A673 (cell line): Measurements from ENCODE around the gene FXN. TPM values are rescaled to one million over a fixed set of nuclear protein-coding genes. Genes with fewer than 3 reads are reported as not detected.

Source experiments
- BruUV-seq: library from RNA; stranded (reverse); fragments of 400-500 nt; replicated peaks from 2 replicates; lab custom pipeline; 2021; lab: Mats Ljungman, UMichigan
- CTCF ChIA-PET: fragments of 300-600 bp; sonication (Branson Sonifier 250); formaldehyde crosslinking; loops from one replicate; lab custom pipeline; 2022; ENCODE audit warnings: antibody characterized with exemption; lab: Charles Lee
- POLR2A ChIA-PET: fragments of 300-600 bp; sonication (Branson Sonifier 250); formaldehyde crosslinking; loops from one replicate; lab custom pipeline; 2022; ENCODE audit warnings: antibody characterized with exemption; ENCODE audit not compliant: low non-redundant PET; lab: Charles Lee
- DNase-seq: peaks from one replicate; pipeline ENCODE4 v3.0.0-alpha.2; 2015; ENCODE audit warnings: low spot score
- H3K27ac ChIP-seq: fragments of 200-600 bp; sonication (generic); 2 replicates; pipeline ENCODE4 v1.5.1; 2016; ENCODE audit warnings: mixed run types, low read depth, mild to moderate bottlenecking, mixed read lengths, antibody characterized with exemption, low read length; ENCODE audit not compliant: poor library complexity, severe bottlenecking
- H3K27me3 ChIP-seq: fragments of 200-600 bp; sonication (generic); replicated peaks from 2 replicates; pipeline ENCODE4 v1.6.1; 2017; ENCODE audit warnings: mixed run types, low read depth, mild to moderate bottlenecking, mixed read lengths, antibody characterized with exemption, low read length; ENCODE audit not compliant: insufficient read depth, poor library complexity
- H3K36me3 ChIP-seq: fragments of 200-600 bp; sonication (generic); 2 replicates; pipeline ENCODE4 v1.6.1; 2016; ENCODE audit warnings: mixed run types, mild to moderate bottlenecking, mixed read lengths, antibody characterized with exemption, low read length; ENCODE audit not compliant: insufficient read depth, poor library complexity, severe bottlenecking
- H3K4me1 ChIP-seq: fragments of 200-600 bp; sonication (generic); 2 replicates; pipeline ENCODE4 v1.6.1; 2017; ENCODE audit warnings: mixed run types, mild to moderate bottlenecking, mixed read lengths, antibody characterized with exemption, low read length; ENCODE audit not compliant: insufficient read depth, poor library complexity, severe bottlenecking
- H3K4me3 ChIP-seq: fragments of 200-600 bp; sonication (generic); 2 replicates; pipeline ENCODE4 v1.5.1; 2016; ENCODE audit warnings: low read depth, mixed run types, mild to moderate bottlenecking, mixed read lengths, low read length; ENCODE audit not compliant: poor library complexity, severe bottlenecking
- H3K9me3 ChIP-seq: fragments of 200-600 bp; sonication (generic); 2 replicates; pipeline ENCODE4 v1.6.1; 2016; ENCODE audit warnings: mixed run types, low read depth, mild to moderate bottlenecking, mixed read lengths, antibody characterized with exemption, low read length; ENCODE audit not compliant: poor library complexity, severe bottlenecking
- CTCF ChIP-seq: fragments of 300-800, 200-600 bp; sonication (generic); conservative IDR thresholded peaks from 2 replicates; pipeline ENCODE4 v1.5.1; 2017; ENCODE audit warnings: low read depth, mild to moderate bottlenecking, antibody characterized with exemption, low read length, moderate library complexity, mixed read lengths
- EZH2 ChIP-seq: fragments of 200-600 bp; sonication (generic); IDR thresholded peaks from 2 replicates; pipeline ENCODE4 v1.6.1; 2017; ENCODE audit warnings: borderline replicate concordance, low read depth, mild to moderate bottlenecking, mixed read lengths, antibody characterized with exemption, low read length; ENCODE audit not compliant: poor library complexity, severe bottlenecking
- intact Hi-C: fragments of 100-400 bp; cut with micrococcal nuclease; formaldehyde crosslinking; loops from one replicate; pipeline ENCODE4 v1.10.0; 2022; ENCODE audit not compliant: unreplicated experiment
- total RNA-seq: library from RNA; stranded (reverse); gene quantifications from 2 replicates; pipeline ENCODE4 v1.2.3, GENCODE V29; 2021

The FXN gene
- total RNA-seq, 1 experiment from 2014 or later, result 20.8 TPM

- POLR2A ChIA-PET, result no interaction called here
Observed at GRCh38 chr9:69141851-69142250, 106.3 kb downstream of the FXN start.

GRCh38 chr9:69143291-69143690, 107.7 kb downstream of the FXN start:
- Histone ChIP-seq H3K27ac (no peak overlapping the region), H3K27me3 (no peaks in the 10 kb centered on the region), H3K4me1 (peaks cover 9% of the 10 kb centered on the region), H3K4me3 (no peak overlapping the region), H3K9me3 (no peaks in the 10 kb centered on the region), H3K36me3 (no peaks in the 10 kb centered on the region)
- BruUV-seq, result no TSS peak
- TF ChIP-seq CTCF (no peak), EZH2 (no peak)
- no peak for DNase-seq
- intact Hi-C loops, result no loop called here
- ChIA-PET CTCF (no interaction called here), POLR2A (no interaction called here)

More at GRCh38 chr9:69141851-69142250, 106.3 kb downstream of the FXN start:
- CTCF ChIA-PET, result no interaction called here
- BruUV-seq, result no TSS peak
- H3K36me3 ChIP-seq, result no peaks in the 10 kb centered on the region
- peaks cover 9% of the 10 kb centered on the region for H3K4me1 ChIP-seq
- no peaks in the 10 kb centered on the region for H3K9me3 ChIP-seq
- TF ChIP-seq CTCF, result no peak
- TF ChIP-seq EZH2, result no peak
- H3K4me3 ChIP-seq, result no peak overlapping the region
- H3K27me3 ChIP-seq, result no peaks in the 10 kb centered on the region
- DNase-seq, result no peak
- intact Hi-C loops, result no loop called here
- H3K27ac ChIP-seq, result no peak overlapping the region

GRCh38 chr9:69145144-69145715, 109.7 kb downstream of the FXN start:
- DNase-seq, result peak; percentile 33
- no peaks in the 10 kb centered on the region for H3K9me3 ChIP-seq
- H3K36me3 ChIP-seq, result no peaks in the 10 kb centered on the region
- peaks cover 9% of the 10 kb centered on the region for H3K4me1 ChIP-seq
- BruUV-seq, result no TSS peak
- no peak overlapping the region for H3K27ac ChIP-seq
- POLR2A ChIA-PET, result no interaction called here
- no peak overlapping the region for H3K4me3 ChIP-seq
- no peaks in the 10 kb centered on the region for H3K27me3 ChIP-seq
- intact Hi-C loops, result no loop called here
- CTCF ChIA-PET, result no interaction called here
- TF ChIP-seq EZH2 (no peak), CTCF (no peak)
